ENCODE data around the gene SCT.
A peak's percentile ranks its signal among the peaks of the same experiment; 100 is the strongest.

SCT gene

DNA sequence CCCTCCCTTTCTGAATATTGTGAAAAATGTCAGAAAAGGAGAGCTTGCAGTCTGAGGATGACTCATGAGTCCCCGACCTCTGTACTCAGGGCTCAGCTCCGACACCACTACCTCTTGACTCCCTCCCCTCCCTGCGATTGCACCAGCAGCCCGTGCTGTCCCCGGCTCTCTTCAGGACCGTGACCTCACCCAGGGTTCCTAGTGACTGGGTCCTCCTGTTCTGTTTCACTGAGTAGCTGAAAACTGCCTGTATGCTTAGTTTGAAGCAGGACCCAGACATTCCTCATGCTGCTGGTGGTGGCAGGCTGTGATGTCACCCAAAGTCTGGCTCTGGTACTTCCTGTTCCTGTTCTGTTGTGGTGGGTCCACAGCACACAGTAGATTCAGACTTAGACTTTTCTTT, 39.0 kb downstream of the SCT start:
- peak; percentile 47 for DNase-seq (ENCODE audit: low read depth, low spot score)

GRCh38 chr11:587546-587945, 39.4 kb downstream of the SCT start:
- no peak for DNase-seq (ENCODE audit: low read depth, low spot score)

DNA sequence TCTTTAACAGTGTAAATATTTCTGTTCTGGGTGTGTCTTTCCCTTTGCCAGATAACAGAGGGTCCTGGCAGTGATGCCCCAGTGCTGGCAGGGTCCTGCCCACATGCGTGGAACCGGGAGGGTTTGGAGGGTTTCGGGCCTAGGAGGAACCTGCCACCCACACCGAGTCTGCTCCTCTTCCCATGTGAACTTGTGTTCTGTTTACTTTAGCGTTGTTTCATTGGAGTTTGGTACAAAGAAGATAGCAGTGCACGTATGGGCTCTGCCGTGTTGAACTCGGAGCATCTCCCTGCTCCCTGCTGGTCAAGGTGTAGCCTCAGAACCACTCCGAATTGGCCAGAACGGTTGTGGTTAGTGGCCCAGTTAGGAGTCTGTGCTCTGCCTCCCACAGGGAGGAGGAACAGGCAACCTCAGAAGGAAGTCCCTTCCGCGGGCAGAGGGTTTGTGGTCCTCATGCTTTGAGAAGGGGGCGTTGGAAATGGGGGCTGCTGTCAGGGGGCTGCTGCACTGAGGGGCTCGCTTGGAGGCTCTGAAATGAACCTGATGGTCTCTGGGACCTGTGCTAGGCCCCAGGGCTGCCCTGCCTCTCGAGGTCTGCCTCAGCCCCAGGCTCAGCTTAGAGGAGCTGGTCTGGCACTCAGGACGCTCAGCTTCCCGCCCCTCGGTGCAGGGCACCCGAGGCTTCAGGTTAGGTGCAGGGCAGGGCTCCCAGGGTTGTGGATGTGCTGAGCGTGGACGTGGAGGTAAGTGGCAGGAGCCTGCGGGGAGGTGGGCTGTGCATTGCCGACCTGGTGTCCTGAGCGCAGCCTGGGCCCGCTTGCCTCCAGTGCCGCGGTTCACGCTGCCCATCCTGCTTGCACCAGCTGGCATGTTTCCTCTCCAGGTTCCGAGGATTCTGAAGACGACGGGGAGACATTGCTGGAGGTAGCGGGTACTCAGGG, 40.3 kb downstream of the SCT start:
- no peak for DNase-seq (ENCODE audit: low read depth, low spot score)

GRCh38 chr11:584287-584686, 42.7 kb downstream of the SCT start:
- no peak for DNase-seq (ENCODE audit: low read depth, low spot score)

DNA sequence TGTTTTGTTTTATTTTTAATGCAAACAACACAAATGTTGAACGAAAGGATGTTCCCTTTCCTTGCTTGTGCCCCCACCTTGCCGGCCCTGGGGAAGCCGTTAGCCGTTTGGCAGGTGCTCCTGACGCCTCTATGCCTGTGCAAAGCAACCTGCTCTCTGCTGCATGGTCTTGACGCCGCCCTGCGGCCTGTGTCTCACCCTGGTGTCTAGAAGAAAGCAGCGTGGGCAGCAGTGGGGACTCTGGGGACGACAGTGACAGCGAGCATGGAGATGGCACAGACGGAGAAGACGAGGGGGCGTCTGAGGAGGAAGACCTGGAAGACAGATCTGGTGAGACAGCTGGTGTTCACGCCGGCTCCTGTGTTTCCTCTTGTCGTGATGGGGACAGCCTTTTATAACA, 45.2 kb downstream of the SCT start:
- DNase-seq (ENCODE audit: low read depth, low spot score): no peak

DNA sequence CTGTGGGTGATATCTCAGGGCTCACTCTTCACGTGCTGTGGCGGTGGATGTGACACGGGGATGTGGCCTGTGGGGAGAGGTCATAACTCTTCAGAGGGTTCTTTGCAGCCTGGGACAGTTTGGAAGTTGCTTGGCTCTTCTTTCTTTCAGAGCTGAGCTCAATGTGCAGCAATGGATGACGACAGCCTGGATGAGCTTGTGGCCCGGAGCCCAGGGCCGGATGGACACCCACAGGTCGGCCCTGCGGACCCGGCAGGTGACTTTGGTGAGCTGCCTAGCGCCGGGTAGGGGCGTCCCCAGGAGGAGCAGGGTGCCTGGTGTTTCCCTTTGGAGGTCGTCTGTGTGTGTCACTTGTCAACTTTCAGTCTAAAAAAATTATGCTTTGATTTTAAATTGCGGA, 45.6 kb downstream of the SCT start:
- DNase-seq (ENCODE audit: low read depth, low spot score): no peak

- no peak for DNase-seq (ENCODE audit: low read depth, low spot score)
These were observed 47.0 kb downstream of the SCT start for GRCh38 chr11:579830-580601.

DNA sequence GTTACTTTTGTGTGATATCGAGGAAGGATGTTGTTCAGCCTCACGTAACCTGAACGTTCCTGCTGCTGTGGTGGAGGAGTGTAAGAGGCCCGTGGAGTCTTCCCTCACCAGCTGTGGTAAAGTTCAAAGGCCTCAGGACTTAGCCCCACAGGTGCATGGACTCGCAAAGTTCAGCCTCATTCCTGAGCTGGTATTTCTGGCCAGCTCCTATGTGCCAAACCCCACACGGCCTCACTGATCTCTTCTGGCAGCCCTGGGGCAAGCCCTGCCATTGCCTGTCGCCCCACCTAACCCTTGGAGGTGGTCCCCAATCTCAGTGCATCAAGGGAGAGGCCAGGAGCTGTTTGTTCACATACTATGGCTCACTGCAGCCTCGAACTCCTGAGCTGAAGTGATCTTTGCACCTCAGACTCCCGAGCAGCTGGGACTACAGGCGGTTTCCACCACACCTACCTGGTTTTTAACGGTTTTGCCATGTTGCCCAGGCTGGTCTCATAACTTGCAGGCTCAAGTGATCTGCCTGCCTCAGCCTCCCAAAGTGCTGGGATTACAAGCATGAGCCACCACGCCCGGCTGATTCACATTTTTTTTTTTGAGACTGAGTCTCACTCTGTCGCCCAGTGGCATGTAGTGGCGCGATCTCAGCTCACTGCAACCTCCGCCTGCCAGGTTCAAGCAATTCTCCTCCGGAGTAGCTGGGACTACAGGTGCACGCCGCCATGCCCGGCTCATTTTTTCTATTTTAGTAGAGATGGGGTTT, 48.5 kb downstream of the SCT start:
- no peak for DNase-seq (ENCODE audit: low read depth, low spot score)

DNA sequence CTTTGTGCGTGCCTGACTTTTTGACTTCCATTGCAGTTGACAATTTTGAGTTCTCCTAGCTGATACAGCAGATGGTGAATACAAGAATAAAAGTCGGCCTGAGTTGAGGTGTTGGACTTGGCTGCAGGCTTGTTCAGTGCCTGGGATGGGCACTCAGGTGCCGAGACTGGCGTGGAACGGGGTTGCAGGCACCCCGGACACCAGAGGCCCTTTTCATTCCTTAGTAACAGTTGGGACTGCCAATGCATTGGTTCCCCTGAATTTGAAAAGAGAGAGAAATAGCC, 49.4 kb downstream of the SCT start:
- no peak for DNase-seq (ENCODE audit: low read depth, low spot score)

GRCh38 chr11:576811-577610, 50.0 kb downstream of the SCT start:
- DNase-seq (ENCODE audit: low read depth, low spot score): no peak

All from activated naive CD8-positive, alpha-beta T cell treated with anti-CD3 and anti-CD28 coated beads, Interleukin-2, amount 50 U/mL, for 16 hours (primary cell).